H1 (cell line): ENCODE measurements around the gene CFD. TPM values are rescaled to one million over a fixed set of nuclear protein-coding genes. Genes with fewer than 3 reads are reported as not detected.
A peak's percentile ranks its signal among the peaks of the same experiment; 100 is the strongest.

Experiments used
- CTCF ChIA-PET: fragments of 300-600 bp; sonication (Branson Sonifier 250); formaldehyde crosslinking; loops from one replicate; lab custom pipeline; 2021; ENCODE audit not compliant: partially characterized antibody; lab: Charles Lee
- POLR2A ChIA-PET: fragments of 300-600 bp; sonication (Branson Sonifier 250); formaldehyde crosslinking; loops from one replicate; lab custom pipeline; 2021; ENCODE audit warnings: inconsistent platforms; ENCODE audit not compliant: partially characterized antibody; lab: Charles Lee
- DNase-seq, 2 experiments: peaks; one replicate each; pipeline versions ENCODE4 v3.0.0 to v3.0.0-alpha.2; 2010 to 2022; ENCODE audit warnings: low spot score in 2 of 2, low read depth in 1 of 2, mixed read lengths in 1 of 2
- FAIRE-seq: peaks from 2 replicates; lab custom pipeline; 2011; peaks lifted over from hg19 to GRCh38; lab: Jason Lieb, UNC
- H2AFZ ChIP-seq: 2 replicates; pipeline ENCODE4 v1.8.1; 2012; ENCODE audit warnings: low read length, inconsistent platforms
- H2AK5ac ChIP-seq: 2 replicates; pipeline ENCODE4 v1.6.1; 2013; ENCODE audit warnings: low read depth, low read length
- H2BK120ac ChIP-seq: replicated peaks from 2 replicates; pipeline ENCODE3; 2013; ENCODE audit warnings: low read depth, low read length, inconsistent platforms
- H2BK12ac ChIP-seq: 2 replicates; pipeline ENCODE4 v1.6.1; 2013; ENCODE audit warnings: low read depth, low read length
- H2BK15ac ChIP-seq: 2 replicates; pipeline ENCODE4 v1.6.1; 2013; ENCODE audit warnings: low read length
- H2BK20ac ChIP-seq: 2 replicates; pipeline ENCODE4 v1.6.1; 2013; ENCODE audit warnings: low read length
- H2BK5ac ChIP-seq: 2 replicates; pipeline ENCODE4 v1.6.1; 2013; ENCODE audit warnings: low read depth, low read length
- H3K14ac ChIP-seq: 2 replicates; pipeline ENCODE4 v1.6.1; 2013; ENCODE audit warnings: inconsistent platforms; ENCODE audit not compliant: insufficient read length
- H3K18ac ChIP-seq: 2 replicates; pipeline ENCODE4 v1.6.1; 2013; ENCODE audit warnings: low read length; ENCODE audit errors: extremely low read depth
- H3K23ac ChIP-seq: 2 replicates; pipeline ENCODE4 v1.6.1; 2013; ENCODE audit warnings: inconsistent platforms; ENCODE audit not compliant: insufficient read length
- H3K23me2 ChIP-seq: 2 replicates; pipeline ENCODE4 v1.6.1; 2013; ENCODE audit warnings: low read depth, low read length
- H3K27ac ChIP-seq: 2 replicates; pipeline ENCODE4 v1.6.1; 2011; ENCODE audit warnings: low read depth, low read length, inconsistent platforms
- H3K27me3 ChIP-seq, 4 experiments: replicated peaks in 1 of 4; 1 replicate in 1 of 4; 2 replicates in 3 of 4; pipeline versions ENCODE4 v1.6.1 to v1.8.1; 2011 to 2013; ENCODE audit warnings: low read length in 3 of 4, mild to moderate bottlenecking in 3 of 4, inconsistent platforms in 2 of 4, mixed read lengths in 2 of 4, moderate library complexity in 1 of 4; ENCODE audit not compliant: control insufficient read depth in 3 of 4, insufficient read depth in 3 of 4; ENCODE audit errors: extremely low read depth in 1 of 4
- H3K36me3 ChIP-seq, 4 experiments: 2 replicates each; pipeline versions ENCODE4 v1.6.1 to v1.8.1; 2011 to 2013; ENCODE audit warnings: mild to moderate bottlenecking in 4 of 4, low read length in 3 of 4, moderate library complexity in 2 of 4, control low read depth in 1 of 4, inconsistent platforms in 1 of 4; ENCODE audit not compliant: insufficient read depth in 4 of 4, control insufficient read depth in 2 of 4
- H3K4ac ChIP-seq: replicated peaks from 2 replicates; pipeline ENCODE3; 2013; ENCODE audit warnings: low read length, low read depth, mixed read lengths, inconsistent platforms; ENCODE audit not compliant: insufficient read length
- H3K4me1 ChIP-seq, 4 experiments: replicated peaks in 1 of 4; 1 replicate in 1 of 4; 2 replicates in 3 of 4; pipeline versions ENCODE4 v1.6.1 to v1.8.1; 2011 to 2013; ENCODE audit warnings: low read length in 3 of 4, inconsistent platforms in 2 of 4, mixed read lengths in 1 of 4; ENCODE audit not compliant: insufficient read depth in 4 of 4, control insufficient read depth in 3 of 4
- H3K4me2 ChIP-seq, 2 experiments: 2 replicates each; pipeline versions ENCODE4 v1.6.1 to v1.8.1; 2011 to 2013; ENCODE audit warnings: low read depth in 2 of 2, low read length in 2 of 2, control low read depth in 1 of 2, inconsistent platforms in 1 of 2, mild to moderate bottlenecking in 1 of 2; ENCODE audit not compliant: insufficient read depth in 1 of 2
- H3K4me3 ChIP-seq, 4 experiments: fragments of 200-600, 300-600 bp in 1 of 4; sonication (generic), shearing (Covaris generic), sonication (Bioruptor Twin) in 1 of 4; 2 replicates each; pipeline versions ENCODE4 v1.5.1 to v1.8.1; 2011 to 2016; ENCODE audit warnings: low read length in 4 of 4, low read depth in 3 of 4, control low read depth in 2 of 4, inconsistent platforms in 2 of 4, mild to moderate bottlenecking in 2 of 4, mixed read lengths in 1 of 4, moderate library complexity in 1 of 4; ENCODE audit not compliant: insufficient read depth in 2 of 4; ENCODE audit errors: extremely low read depth in 1 of 4
- H3K56ac ChIP-seq: replicated peaks from 2 replicates; pipeline ENCODE3; 2013; ENCODE audit warnings: low read depth, mild to moderate bottlenecking, mixed read lengths, low read length, inconsistent platforms; ENCODE audit not compliant: insufficient read length
- H3K79me1 ChIP-seq: 2 replicates; pipeline ENCODE4 v1.6.1; 2013; ENCODE audit warnings: low read depth, low read length, control low read depth
- H3K79me2 ChIP-seq, 2 experiments: 2 replicates each; pipeline versions ENCODE4 v1.6.1 to v1.8.1; 2012 to 2013; ENCODE audit warnings: low read length in 2 of 2, mild to moderate bottlenecking in 2 of 2, inconsistent platforms in 1 of 2; ENCODE audit not compliant: insufficient read depth in 2 of 2, control insufficient read depth in 1 of 2
- H3K9ac ChIP-seq, 4 experiments: replicated peaks in 1 of 4; 1 replicate in 1 of 4; 2 replicates in 3 of 4; pipeline versions ENCODE4 v1.6.1 to v1.8.1; 2011 to 2013; ENCODE audit warnings: low read depth in 3 of 4, low read length in 3 of 4, control low read depth in 2 of 4, mild to moderate bottlenecking in 2 of 4, moderate library complexity in 2 of 4, inconsistent platforms in 1 of 4; ENCODE audit errors: extremely low read depth in 1 of 4
- H3K9me3 ChIP-seq, 2 experiments: 2 replicates each; pipeline versions ENCODE4 v1.6.1 to v1.8.1; 2012 to 2013; ENCODE audit warnings: mild to moderate bottlenecking in 2 of 2, moderate library complexity in 2 of 2, control low read depth in 1 of 2, inconsistent platforms in 1 of 2, low read depth in 1 of 2, low read length in 1 of 2, mixed read lengths in 1 of 2; ENCODE audit not compliant: insufficient read depth in 2 of 2
- H4K20me1 ChIP-seq, 2 experiments: replicated peaks in 1 of 2; 2 replicates each; pipeline versions ENCODE3 to v1.8.1; 2011 to 2013; ENCODE audit warnings: inconsistent platforms in 2 of 2, low read length in 2 of 2, mild to moderate bottlenecking in 1 of 2; ENCODE audit not compliant: insufficient read depth in 2 of 2, control insufficient read depth in 1 of 2
- H4K5ac ChIP-seq: 2 replicates; pipeline ENCODE4 v1.6.1; 2013; ENCODE audit warnings: low read length, low read depth, mixed read lengths, inconsistent platforms; ENCODE audit not compliant: insufficient read length
- H4K8ac ChIP-seq: 2 replicates; pipeline ENCODE4 v1.8.0; 2013; ENCODE audit warnings: mild to moderate bottlenecking, moderate library complexity, low read length, inconsistent platforms; ENCODE audit not compliant: insufficient read depth; ENCODE audit errors: extremely low read depth
- H4K91ac ChIP-seq: replicated peaks from 2 replicates; pipeline ENCODE3; 2013; ENCODE audit warnings: low read length, mixed read lengths, inconsistent platforms; ENCODE audit not compliant: insufficient read length
- CHD2 ChIP-seq: IDR thresholded peaks from 2 replicates; pipeline ENCODE4 v1.6.1; 2012; ENCODE audit warnings: low read length, improper control_type of control experiment
- GABPA ChIP-seq: IDR thresholded peaks from 2 replicates; pipeline ENCODE4 v1.6.1; 2011; ENCODE audit warnings: mild to moderate bottlenecking, low read length, moderate library complexity, borderline replicate concordance; ENCODE audit not compliant: insufficient read depth
- WGBS, 2 experiments: shearing (Covaris generic) in 1 of 2; methylation state at CpG; one replicate each; pipeline versions ENCODE4 v1.1.6 to v1.1.7; 2013 to 2015; ENCODE audit warnings: low lambda C conversion rate in 2 of 2, mixed read lengths in 2 of 2, inconsistent platforms in 1 of 2, low coverage in 1 of 2, missing lambda C conversion rate in 1 of 2; ENCODE audit not compliant: insufficient replicate concordance in 2 of 2, insufficient coverage in 1 of 2, insufficient read length in 1 of 2; ENCODE audit errors: extremely low coverage in 1 of 2, missing lambda C conversion rate in 1 of 2; 5-methylcytosine and 5-hydroxymethylcytosine counted together
- polyA plus RNA-seq, 7 experiments: library from polyadenylated mRNA; depleted of rRNA in 3 of 7; stranded (reverse) in 5 of 7; unstranded in 2 of 7; fragments of >200 nt in 5 of 7; fragments of 200-250 nt in 2 of 7; gene quantifications; 1 replicate in 5 of 7; 2 replicates in 1 of 7; 4 replicates in 1 of 7; pipeline versions ENCODE4 v1.2.1 to v1.2.3, GENCODE V29; 2011 to 2013; ENCODE audit warnings: missing spikeins in 2 of 7, mixed read lengths in 2 of 7
- total RNA-seq: library from RNA; stranded (reverse); fragmentation: NEBNext Ultra II Directional; extraction: Animal tissue kit (Norgen Biotek cat#: 25700); gene quantifications from 2 replicates; pipeline ENCODE4 v1.2.1, GENCODE V29; 2021

The CFD gene
- total and polyA plus RNA-seq, 2 of the 8 experiments (the other 6 are each of a cell fraction or from before 2014, with no cell fraction given) = 1.7 to 2.8 TPM

GRCh38 chr19:813219-814151, 46.0 kb upstream of the CFD start:
- 91% methylated on average over 46 of the region's 87 CpGs; no CpG with 5 or more reads in 1 of the 2 experiments for WGBS, 2 experiments
- CTCF ChIA-PET = interaction anchor here (0.8 to 1.9 kb wide), 3 partner anchors 9 to 43 kb away, joined by 4 to 8 read pairs (median 4); no protein-coding TSS in a partner anchor

More at GRCh38 chr19:813219-814151, 46.0 kb upstream of the CFD start:
- Histone ChIP-seq H3K36me3 (peaks cover 21 to 67% (median 36%) of the 10 kb centered on the region in 4 experiments), H3K79me1 (no peaks in the 10 kb centered on the region), H2BK15ac (no peak overlapping the region), H3K56ac (no peak overlapping the region), H4K20me1 (peaks cover 7 to 27% of the 10 kb centered on the region in 2 experiments), H2BK20ac (no peak overlapping the region), H2AK5ac (no peak overlapping the region), H2BK12ac (no peak overlapping the region), H2BK5ac (no peak overlapping the region), H3K4me1 (no peaks in the 10 kb centered on the region), H3K14ac (no peak overlapping the region), H3K9me3 (no peaks in the 10 kb centered on the region), H4K91ac (no peak overlapping the region), H3K27ac (no peak overlapping the region), H4K8ac (no peak overlapping the region), H3K9ac (no peak overlapping the region), H3K4ac (no peak overlapping the region), H3K4me2 (no peak overlapping the region), H3K23ac (no peak overlapping the region), H3K23me2 (peaks cover 12% of the 10 kb centered on the region; the same call in 1 of the 2 replicates), H3K27me3 (no peaks in the 10 kb centered on the region), H4K5ac (no peak overlapping the region), H3K18ac (no peak overlapping the region), H2BK120ac (no peak overlapping the region), H2AFZ (no peak overlapping the region), H3K4me3 (no peak overlapping the region), H3K79me2 (peaks cover 0 to 4% of the 10 kb centered on the region in 2 experiments; a peak in 1 of 4 replicates)
- TF ChIP-seq CHD2 (no peak), GABPA (0 out of 2 replicates have a peak, but pooled peaks have one; percentile 55)
- POLR2A ChIA-PET = interaction anchor here (0.6 to 4.0 kb wide), 21 partner anchors 8 to 274 kb away, joined by 3 to 240 read pairs (median 4); partner anchors contain the start of genes CFD and PTBP1
- no peak for FAIRE-seq
- DNase-seq = peak in 1 of 2 experiments; percentile 59
